GM23248 (cell line): ENCODE results near the gene CD52.

Experiments
- EZH2 ChIP-seq: fragments of 200-600 bp; sonication (generic); IDR thresholded peaks from 2 replicates; pipeline ENCODE4 v1.6.1; 2018; ENCODE audit warnings: antibody characterized with exemption, mild to moderate bottlenecking; ENCODE audit not compliant: insufficient read depth, poor library complexity, severe bottlenecking
- EZH2phosphoT487 ChIP-seq: fragments of 200-600 bp; sonication (generic); IDR thresholded peaks from 2 replicates; pipeline ENCODE4 v1.6.1; 2018; ENCODE audit warnings: antibody characterized with exemption, moderate library complexity, mild to moderate bottlenecking, low read depth; ENCODE audit not compliant: insufficient read depth

GRCh38 chr1:26353210-26353859, 35.6 kb downstream of the CD52 start:
- TF ChIP-seq EZH2 = no peak
- TF ChIP-seq EZH2phosphoT487 = no peak
